Measurements from ENCODE around the gene EFNA4.

EFNA4 gene

GRCh38 chr1:155034318-155035208, 29.0 kb upstream of the EFNA4 start:
- no peak for DNase-seq

GRCh38 chr1:155035936-155036335, 27.6 kb upstream of the EFNA4 start:
- no peak for DNase-seq

- DNase-seq = no peak
Observed at GRCh38 chr1:155037043-155037442, 26.5 kb upstream of the EFNA4 start.

GRCh38 chr1:155037851-155038441, 25.6 kb upstream of the EFNA4 start:
- DNase-seq = no peak

GRCh38 chr1:155038602-155039307, 24.8 kb upstream of the EFNA4 start:
- no peak for DNase-seq

GRCh38 chr1:155039308-155039669, 24.3 kb upstream of the EFNA4 start:
- no peak for DNase-seq

GRCh38 chr1:155040358-155041093, 23.0 kb upstream of the EFNA4 start:
- no peak for DNase-seq

- DNase-seq = no peak
Observed at GRCh38 chr1:155042789-155043188, 20.8 kb upstream of the EFNA4 start.

- no peak for DNase-seq
Observed at GRCh38 chr1:155043301-155043702, 20.2 kb upstream of the EFNA4 start.

GRCh38 chr1:155043793-155044192, 19.7 kb upstream of the EFNA4 start:
- DNase-seq = no peak

GRCh38 chr1:155044365-155044764, 19.2 kb upstream of the EFNA4 start:
- DNase-seq = no peak

- peak; percentile 59 for DNase-seq
Observed at GRCh38 chr1:155044812-155045657, 18.5 kb upstream of the EFNA4 start.

GRCh38 chr1:155048449-155049334, 14.8 kb upstream of the EFNA4 start:
- no peak for DNase-seq

- no peak for DNase-seq
Observed at GRCh38 chr1:155049651-155050559, 13.6 kb upstream of the EFNA4 start.

- DNase-seq = peak; percentile 73
Observed at GRCh38 chr1:155050560-155051341, 12.8 kb upstream of the EFNA4 start, which contains the start of gene ADAM15. Gene ADAM15 (plus strand): TSS chr1:155051316. CDS start chr1:155051387, 71 bp downstream.

- DNase-seq = no peak
Observed at GRCh38 chr1:155051342-155051776, 12.2 kb upstream of the EFNA4 start.

GRCh38 chr1:155051777-155052398, 11.7 kb upstream of the EFNA4 start:
- peak; percentile 30 for DNase-seq
